Karpas-422 (cell line): ENCODE measurements around the gene TAF13. TPM values are rescaled to one million over a fixed set of nuclear protein-coding genes. Genes with fewer than 3 reads are reported as not detected.
A peak's percentile ranks its signal among the peaks of the same experiment; 100 is the strongest.

Experiments used
- DNase-seq: peaks from one replicate; pipeline ENCODE4 v3.0.0-alpha.2; 2015
- H2AFZ ChIP-seq: fragments of 200-600 bp; sonication (generic); 2 replicates; pipeline ENCODE4 v1.6.1; 2014; ENCODE audit warnings: antibody characterized with exemption, low read length, mixed read lengths
- H3K27ac ChIP-seq: fragments of 200-600 bp; sonication (generic); 2 replicates; pipeline ENCODE4 v1.5.1; 2014; ENCODE audit warnings: mild to moderate bottlenecking, low read length, moderate library complexity
- H3K27me3 ChIP-seq: fragments of 200-600 bp; sonication (generic); 2 replicates; pipeline ENCODE4 v1.6.1; 2014; ENCODE audit warnings: low read length, mixed read lengths
- H3K36me3 ChIP-seq: fragments of 200-600 bp; sonication (generic); 2 replicates; pipeline ENCODE4 v1.6.1; 2014; ENCODE audit warnings: low read length, mixed read lengths; ENCODE audit not compliant: insufficient read depth
- H3K4me1 ChIP-seq: fragments of 200-600 bp; sonication (generic); 2 replicates; pipeline ENCODE4 v1.6.1; 2014; ENCODE audit warnings: mild to moderate bottlenecking, low read length, mixed read lengths
- H3K4me2 ChIP-seq: fragments of 200-600 bp; sonication (generic); 2 replicates; pipeline ENCODE4 v1.6.1; 2014; ENCODE audit warnings: low read length, low read depth, mild to moderate bottlenecking; ENCODE audit not compliant: poor library complexity, severe bottlenecking
- H3K4me3 ChIP-seq: fragments of 200-600 bp; sonication (generic); 2 replicates; pipeline ENCODE4 v1.5.1; 2014; ENCODE audit warnings: mild to moderate bottlenecking, antibody characterized with exemption, low read length, mixed read lengths
- H3K79me2 ChIP-seq: fragments of 200-600 bp; sonication (generic); 2 replicates; pipeline ENCODE4 v1.6.1; 2014; ENCODE audit warnings: mild to moderate bottlenecking, low read length, mixed read lengths
- H3K9ac ChIP-seq: fragments of 200-600 bp; sonication (generic); 2 replicates; pipeline ENCODE4 v1.6.0; 2014; ENCODE audit warnings: low read length
- H3K9me2 ChIP-seq: fragments of 200-600 bp; sonication (generic), shearing (Covaris generic); replicated peaks from 2 replicates; pipeline ENCODE4 v1.6.0; 2014; ENCODE audit warnings: mild to moderate bottlenecking, low read length, moderate library complexity; ENCODE audit not compliant: insufficient read depth
- H3K9me3 ChIP-seq: fragments of 300-700, 200-600 bp; sonication (generic); 2 replicates; pipeline ENCODE4 v1.6.1; 2014; ENCODE audit warnings: low read length, mixed read lengths
- H4K20me1 ChIP-seq: fragments of 200-600 bp; sonication (generic); 2 replicates; pipeline ENCODE4 v1.6.1; 2014; ENCODE audit warnings: mild to moderate bottlenecking, antibody characterized with exemption, low read length, low read depth; ENCODE audit not compliant: insufficient read depth
- total RNA-seq: library from RNA; depleted of rRNA; stranded (reverse); fragments of >200 nt; shearing (Covaris generic); gene quantifications from 2 replicates; pipeline ENCODE4 v1.2.3, GENCODE V29; 2014; ENCODE audit warnings: low replicate concordance

The TAF13 gene
- total RNA-seq, 1 experiment from 2014 or later: 17.8 TPM

- 0 out of 2 replicates have a peak overlapping the region, but pooled peaks have one; percentile 19 for H3K9ac ChIP-seq
- DNase-seq: peak; percentile 68
- no peaks in the 10 kb centered on the region for H3K36me3 ChIP-seq
- peak overlapping the region; percentile 53 for H2AFZ ChIP-seq
- H3K27ac ChIP-seq: peak overlapping the region; percentile 34
- H3K4me3 ChIP-seq: no peak overlapping the region
- no peaks in the 10 kb centered on the region for H4K20me1 ChIP-seq
- H3K9me3 ChIP-seq: no peaks in the 10 kb centered on the region
- peak overlapping the region; percentile 40 for H3K4me2 ChIP-seq
- H3K9me2 ChIP-seq: no peaks in the 10 kb centered on the region
- H3K4me1 ChIP-seq: peaks cover 29% of the 10 kb centered on the region
- H3K79me2 ChIP-seq: peaks cover 13% of the 10 kb centered on the region
- H3K27me3 ChIP-seq: no peaks in the 10 kb centered on the region
These were observed 2.5 kb upstream of the TAF13 start for GRCh38 chr1:109078317-109078716.

GRCh38 chr1:109069294-109069693 is 6.5 kb downstream of the TAF13 start:
- no peak overlapping the region for H3K4me3 ChIP-seq
- H3K9ac ChIP-seq: no peak overlapping the region
- no peak overlapping the region for H3K4me2 ChIP-seq
- H3K4me1 ChIP-seq: no peaks in the 10 kb centered on the region
- DNase-seq: no peak
- H3K9me3 ChIP-seq: no peaks in the 10 kb centered on the region
- H4K20me1 ChIP-seq: no peaks in the 10 kb centered on the region
- peaks cover 12% of the 10 kb centered on the region; the same call in 1 of the 2 replicates for H3K79me2 ChIP-seq
- H2AFZ ChIP-seq: no peak overlapping the region
- no peaks in the 10 kb centered on the region for H3K27me3 ChIP-seq
- H3K27ac ChIP-seq: no peak overlapping the region
- H3K36me3 ChIP-seq: peaks cover 13% of the 10 kb centered on the region; the same call in 1 of the 2 replicates
- H3K9me2 ChIP-seq: no peaks in the 10 kb centered on the region

- Histone ChIP-seq H4K20me1 (no peaks in the 10 kb centered on the region), H3K4me1 (no peaks in the 10 kb centered on the region), H2AFZ (no peak overlapping the region), H3K9me2 (no peaks in the 10 kb centered on the region), H3K27me3 (no peaks in the 10 kb centered on the region), H3K27ac (no peak overlapping the region), H3K4me2 (no peak overlapping the region), H3K36me3 (peaks cover 13% of the 10 kb centered on the region; the same call in 1 of the 2 replicates), H3K79me2 (peaks cover 12% of the 10 kb centered on the region; the same call in 1 of the 2 replicates), H3K9ac (no peak overlapping the region), H3K9me3 (no peaks in the 10 kb centered on the region), H3K4me3 (no peak overlapping the region)
- DNase-seq: no peak
These were observed 7.9 kb downstream of the TAF13 start for GRCh38 chr1:109067883-109068282.

GRCh38 chr1:109065137-109065536 is 10.7 kb downstream of the TAF13 start:
- Histone ChIP-seq H4K20me1 (no peaks in the 10 kb centered on the region), H3K4me1 (no peaks in the 10 kb centered on the region), H3K9ac (no peak overlapping the region), H2AFZ (no peak overlapping the region), H3K27me3 (no peaks in the 10 kb centered on the region), H3K9me3 (no peaks in the 10 kb centered on the region), H3K9me2 (no peaks in the 10 kb centered on the region), H3K36me3 (peaks cover 9% of the 10 kb centered on the region; the same call in 1 of the 2 replicates), H3K27ac (no peak overlapping the region), H3K79me2 (peaks cover 9% of the 10 kb centered on the region; the same call in 1 of the 2 replicates), H3K4me3 (no peak overlapping the region), H3K4me2 (no peak overlapping the region)
- no peak for DNase-seq

- no peaks in the 10 kb centered on the region for H3K4me1 ChIP-seq
- H3K4me2 ChIP-seq: no peak overlapping the region
- peaks cover 7% of the 10 kb centered on the region; the same call in 1 of the 2 replicates for H3K36me3 ChIP-seq
- no peaks in the 10 kb centered on the region for H3K79me2 ChIP-seq
- H3K9ac ChIP-seq: no peak overlapping the region
- H3K27ac ChIP-seq: no peak overlapping the region
- H3K4me3 ChIP-seq: no peak overlapping the region
- no peak for DNase-seq
- H3K9me3 ChIP-seq: no peaks in the 10 kb centered on the region
- H3K27me3 ChIP-seq: no peaks in the 10 kb centered on the region
- no peaks in the 10 kb centered on the region for H4K20me1 ChIP-seq
- H2AFZ ChIP-seq: no peak overlapping the region
- no peaks in the 10 kb centered on the region for H3K9me2 ChIP-seq
These were observed 14.6 kb downstream of the TAF13 start for GRCh38 chr1:109061183-109061582.

- no peak overlapping the region for H2AFZ ChIP-seq
- H3K9ac ChIP-seq: no peak overlapping the region
These were observed 15.1 kb downstream of the TAF13 start for GRCh38 chr1:109060707-109061106.

GRCh38 chr1:109059026-109059425 is 16.8 kb downstream of the TAF13 start:
- no peaks in the 10 kb centered on the region for H3K9me2 ChIP-seq
- H4K20me1 ChIP-seq: no peaks in the 10 kb centered on the region
- no peak overlapping the region for H3K4me3 ChIP-seq
- H3K79me2 ChIP-seq: no peaks in the 10 kb centered on the region
- H3K9ac ChIP-seq: no peak overlapping the region
- no peak overlapping the region for H2AFZ ChIP-seq
- no peaks in the 10 kb centered on the region for H3K4me1 ChIP-seq
- H3K27ac ChIP-seq: no peak overlapping the region
- no peak for DNase-seq
- no peaks in the 10 kb centered on the region for H3K9me3 ChIP-seq
- H3K36me3 ChIP-seq: no peaks in the 10 kb centered on the region
- H3K4me2 ChIP-seq: no peak overlapping the region
- H3K27me3 ChIP-seq: no peaks in the 10 kb centered on the region

More at GRCh38 chr1:109060707-109061106, 15.1 kb downstream of the TAF13 start:
- Histone ChIP-seq H4K20me1 (no peaks in the 10 kb centered on the region), H3K27ac (no peak overlapping the region), H3K9me2 (no peaks in the 10 kb centered on the region), H3K9me3 (no peaks in the 10 kb centered on the region), H3K36me3 (0 out of 2 replicates have a peak, but pooled peaks cover 3% of the 10 kb centered on the region), H3K27me3 (no peaks in the 10 kb centered on the region), H3K79me2 (no peaks in the 10 kb centered on the region), H3K4me2 (no peak overlapping the region), H3K4me1 (no peaks in the 10 kb centered on the region), H3K4me3 (no peak overlapping the region)
- DNase-seq: no peak

- H3K9me2 ChIP-seq: no peaks in the 10 kb centered on the region
- no peak overlapping the region for H3K27ac ChIP-seq
These were observed 19.7 kb downstream of the TAF13 start for GRCh38 chr1:109056064-109056463.

More at GRCh38 chr1:109056064-109056463, 19.7 kb downstream of the TAF13 start:
- Histone ChIP-seq H3K27me3 (no peaks in the 10 kb centered on the region), H3K4me3 (no peak overlapping the region), H2AFZ (no peak overlapping the region), H4K20me1 (no peaks in the 10 kb centered on the region), H3K79me2 (no peaks in the 10 kb centered on the region), H3K4me1 (no peaks in the 10 kb centered on the region), H3K9ac (no peak overlapping the region), H3K36me3 (no peaks in the 10 kb centered on the region), H3K9me3 (no peaks in the 10 kb centered on the region), H3K4me2 (no peak overlapping the region)
- no peak for DNase-seq
